HCEC 1CT (cell line): ENCODE data around the gene ZDHHC22.
"Not testable (repeated sequence)": the region's sequence is repeated elsewhere in the genome, so short reads cannot be mapped to it uniquely, and the experiment has no call there.

Experiments
- DNase-seq: peaks from one replicate; pipeline ENCODE4 v3.0.0-alpha.2; 2017

The ZDHHC22 gene

GRCh38 chr14:77141214-77142004 lies at the start of gene ZDHHC22:
ZDHHC22 (minus strand) TSS chr14:77141791; CDS start chr14:77139738, 2,053 bp downstream.
- peak; percentile 26 for DNase-seq

- DNase-seq, result no peak
These were observed 49.4 kb upstream of the ZDHHC22 start for GRCh38 chr14:77190977-77191376.

GRCh38 chr14:77189479-77189878 lies 47.9 kb upstream of the ZDHHC22 start:
- no peak for DNase-seq

GRCh38 chr14:77187649-77188012 lies 46.0 kb upstream of the ZDHHC22 start:
- no peak for DNase-seq

- no peak for DNase-seq
These were observed 45.5 kb upstream of the ZDHHC22 start for GRCh38 chr14:77186911-77187648.

GRCh38 chr14:77185093-77185465 lies 43.5 kb upstream of the ZDHHC22 start:
- no peak for DNase-seq

GRCh38 chr14:77184396-77185092 lies 43.0 kb upstream of the ZDHHC22 start:
- DNase-seq, result no peak

- no peak for DNase-seq
These were observed 42.3 kb upstream of the ZDHHC22 start for GRCh38 chr14:77183896-77184295.

- DNase-seq, result no peak
These were observed 40.2 kb upstream of the ZDHHC22 start, which contains the start of gene TMEM63C for GRCh38 chr14:77181603-77182437. TMEM63C (plus strand) TSS chr14:77181798; CDS start chr14:77218814, 37,016 bp downstream.

GRCh38 chr14:77180726-77181602 lies 39.4 kb upstream of the ZDHHC22 start:
- no peak for DNase-seq

- DNase-seq, result no peak
These were observed 37.1 kb upstream of the ZDHHC22 start for GRCh38 chr14:77178656-77179055.

- no peak for DNase-seq
These were observed 36.1 kb upstream of the ZDHHC22 start for GRCh38 chr14:77177702-77178101.

GRCh38 chr14:77175843-77176242 lies 34.3 kb upstream of the ZDHHC22 start:
- DNase-seq, result no peak

GRCh38 chr14:77173911-77174617 lies 32.5 kb upstream of the ZDHHC22 start:
- DNase-seq, result not testable (repeated sequence)

- no peak for DNase-seq
These were observed 31.3 kb upstream of the ZDHHC22 start for GRCh38 chr14:77172916-77173315.

GRCh38 chr14:77170045-77170444 lies 28.5 kb upstream of the ZDHHC22 start:
- DNase-seq, result no peak

GRCh38 chr14:77161011-77161410 lies 19.4 kb upstream of the ZDHHC22 start:
- DNase-seq, result no peak

- no peak for DNase-seq
These were observed 17.3 kb upstream of the ZDHHC22 start for GRCh38 chr14:77158882-77159255.

GRCh38 chr14:77158175-77158881 lies 16.7 kb upstream of the ZDHHC22 start:
- peak; percentile 60 for DNase-seq

GRCh38 chr14:77157740-77158139 lies 16.1 kb upstream of the ZDHHC22 start:
- DNase-seq, result no peak
